HG02610 (cell line): Measurements from ENCODE around the gene DSTYK.
A peak's percentile ranks its signal among the peaks of the same experiment; 100 is the strongest.
"Not testable (repeated sequence)": the region's sequence is repeated elsewhere in the genome, so short reads cannot be mapped to it uniquely, and the experiment has no call there.

Experiments used
- ATAC-seq: cut with Tn5 transposase; IDR thresholded peaks from one replicate; pipeline ENCODE4 v1.9.1; 2021; ENCODE audit warnings: mild to moderate bottlenecking, moderate library complexity; ENCODE audit not compliant: unreplicated experiment

The DSTYK gene

GRCh38 chr1:205243350-205244191 lies 32.1 kb upstream of the DSTYK start:
- no peak for ATAC-seq

GRCh38 chr1:205241366-205242030 lies 30.0 kb upstream of the DSTYK start:
- no peak for ATAC-seq

GRCh38 chr1:205240569-205240968 lies 29.1 kb upstream of the DSTYK start:
- no peak for ATAC-seq

GRCh38 chr1:205240118-205240517 lies 28.6 kb upstream of the DSTYK start:
- ATAC-seq, result no peak

- no peak for ATAC-seq
Measured at GRCh38 chr1:205239078-205239477, 27.6 kb upstream of the DSTYK start.

GRCh38 chr1:205237526-205238484 lies 26.3 kb upstream of the DSTYK start:
- ATAC-seq, result no peak

GRCh38 chr1:205236951-205237475 lies 25.5 kb upstream of the DSTYK start:
- no peak for ATAC-seq

- ATAC-seq, result no peak
Measured at GRCh38 chr1:205236526-205236925, 25.0 kb upstream of the DSTYK start.

GRCh38 chr1:205235951-205236350 lies 24.4 kb upstream of the DSTYK start:
- no peak for ATAC-seq

GRCh38 chr1:205233986-205234385 lies 22.5 kb upstream of the DSTYK start:
- ATAC-seq, result not testable (repeated sequence)

GRCh38 chr1:205232945-205233397 lies 21.5 kb upstream of the DSTYK start:
- no peak for ATAC-seq

- no peak for ATAC-seq
Measured at GRCh38 chr1:205232127-205232820, 20.8 kb upstream of the DSTYK start.

GRCh38 chr1:205230982-205231381 lies 19.5 kb upstream of the DSTYK start:
- no peak for ATAC-seq

GRCh38 chr1:205229916-205230700 lies 18.6 kb upstream of the DSTYK start:
- ATAC-seq, result no peak

- ATAC-seq, result no peak
Measured at GRCh38 chr1:205229399-205229871, 17.9 kb upstream of the DSTYK start.

GRCh38 chr1:205228093-205228521 lies 16.6 kb upstream of the DSTYK start:
- ATAC-seq, result peak; percentile 9

GRCh38 chr1:205227584-205228013 lies 16.1 kb upstream of the DSTYK start, which contains the start of gene TMCC2:
Gene TMCC2 (plus strand): TSS chr1:205227946. CDS start chr1:205228565, 619 bp downstream.
- peak; percentile 56 for ATAC-seq

- no peak for ATAC-seq
Measured at GRCh38 chr1:205226868-205227583, 15.5 kb upstream of the DSTYK start.
